Bronchial epithelial cell (primary cell): ENCODE measurements around the gene NTRK2. TPM values are rescaled to one million over a fixed set of nuclear protein-coding genes. Genes with fewer than 3 reads are reported as not detected.

ENCODE experiments used
- DNase-seq: peaks from one replicate; pipeline ENCODE4 v3.0.0-alpha.2; 2010; ENCODE audit warnings: low read depth
- FAIRE-seq: peaks from 2 replicates; lab custom pipeline; 2011; peaks lifted over from hg19 to GRCh38; lab: Jason Lieb, UNC
- H3K27me3 ChIP-seq: 2 replicates; pipeline ENCODE4 v1.5.1; 2011; ENCODE audit warnings: low read length; ENCODE audit not compliant: control insufficient read depth, insufficient read depth
- H3K36me3 ChIP-seq: 2 replicates; pipeline ENCODE4 v1.5.1; 2011; ENCODE audit warnings: low read length; ENCODE audit not compliant: control insufficient read depth, insufficient read depth
- H3K4me3 ChIP-seq: 2 replicates; pipeline ENCODE4 v1.5.1; 2011; ENCODE audit warnings: mild to moderate bottlenecking, low read depth, low read length, control low read depth
- CTCF ChIP-seq: IDR thresholded peaks from 2 replicates; pipeline ENCODE4 v1.5.1; 2011; ENCODE audit warnings: mild to moderate bottlenecking, moderate library complexity, low read length, control low read depth, inconsistent platforms; ENCODE audit not compliant: insufficient read depth, severe bottlenecking
- total RNA-seq: library from RNA; depleted of rRNA; stranded (reverse); fragments of >200 nt; gene quantifications from 2 replicates; pipeline ENCODE4 v1.2.1, GENCODE V29; 2014

NTRK2 gene
- total RNA-seq, 1 donor from 2014 or later = not detected

GRCh38 chr9:84935528-84936117 is 266.1 kb downstream of the NTRK2 start:
- no peaks in the 10 kb centered on the region for H3K36me3 ChIP-seq
- no peaks in the 10 kb centered on the region for H3K27me3 ChIP-seq
- FAIRE-seq = no peak
- TF ChIP-seq CTCF = no peak
- DNase-seq = no peak
- H3K4me3 ChIP-seq = no peak overlapping the region

- no peaks in the 10 kb centered on the region for H3K36me3 ChIP-seq
- no peak for FAIRE-seq
Observed at GRCh38 chr9:84937180-84937579, 267.7 kb downstream of the NTRK2 start.

GRCh38 chr9:84937581-84937980 is 268.1 kb downstream of the NTRK2 start:
- FAIRE-seq (no peak), DNase-seq (no peak)
- Histone ChIP-seq H3K27me3 (no peaks in the 10 kb centered on the region), H3K36me3 (no peaks in the 10 kb centered on the region), H3K4me3 (no peak overlapping the region)
- TF ChIP-seq CTCF = no peak

More at GRCh38 chr9:84937180-84937579, 267.7 kb downstream of the NTRK2 start:
- no peak for TF ChIP-seq CTCF
- no peak overlapping the region for H3K4me3 ChIP-seq
- DNase-seq = no peak
- H3K27me3 ChIP-seq = no peaks in the 10 kb centered on the region

- FAIRE-seq = no peak
- Histone ChIP-seq H3K27me3 (no peaks in the 10 kb centered on the region), H3K36me3 (no peaks in the 10 kb centered on the region), H3K4me3 (no peak overlapping the region)
- no peak for TF ChIP-seq CTCF
- DNase-seq = peak; percentile 80
Observed at GRCh38 chr9:84939774-84940173, 270.2 kb downstream of the NTRK2 start.

GRCh38 chr9:84940294-84940693 is 270.8 kb downstream of the NTRK2 start:
- Histone ChIP-seq H3K36me3 (no peaks in the 10 kb centered on the region), H3K4me3 (no peak overlapping the region), H3K27me3 (peaks cover 1% of the 10 kb centered on the region)
- no peak for TF ChIP-seq CTCF
- peak; percentile 98 for DNase-seq
- peak; percentile 98 for FAIRE-seq

- FAIRE-seq (no peak), DNase-seq (no peak)
- Histone ChIP-seq H3K4me3 (no peak overlapping the region), H3K36me3 (no peaks in the 10 kb centered on the region), H3K27me3 (peaks cover 1% of the 10 kb centered on the region)
- no peak for TF ChIP-seq CTCF
Observed at GRCh38 chr9:84941792-84942191, 272.3 kb downstream of the NTRK2 start.
